Epithelial cell of proximal tubule (primary cell): ENCODE data around the gene ZNF503. TPM values are rescaled to one million over a fixed set of nuclear protein-coding genes. Genes with fewer than 3 reads are reported as not detected.

Source experiments
- DNase-seq: peaks from one replicate; pipeline ENCODE4 v3.0.0-alpha.2; 2011; ENCODE audit warnings: low read depth
- H3K4me3 ChIP-seq: 2 replicates; pipeline ENCODE4 v1.5.1; 2011; ENCODE audit warnings: low read depth, mild to moderate bottlenecking, low read length
- CTCF ChIP-seq: conservative IDR thresholded peaks from 2 replicates; pipeline ENCODE4 v1.5.1; 2012; ENCODE audit warnings: low read depth, mild to moderate bottlenecking, low read length
- total RNA-seq: library from RNA; depleted of rRNA; stranded (reverse); fragments of >200 nt; gene quantifications from 2 replicates; pipeline ENCODE4 v1.2.3, GENCODE V29; 2015

Gene ZNF503
- total RNA-seq, 1 donor from 2014 or later, result 9.6 TPM

GRCh38 chr10:75446508-75446907 lies 44.9 kb upstream of the ZNF503 start:
- TF ChIP-seq CTCF, result no peak
- no peak overlapping the region for H3K4me3 ChIP-seq
- no peak for DNase-seq

- no peak for TF ChIP-seq CTCF
- DNase-seq, result no peak
- no peak overlapping the region for H3K4me3 ChIP-seq
Measured at GRCh38 chr10:75444781-75445386, 43.3 kb upstream of the ZNF503 start.

GRCh38 chr10:75443362-75443761 lies 41.8 kb upstream of the ZNF503 start:
- no peak for DNase-seq
- H3K4me3 ChIP-seq, result no peak overlapping the region
- TF ChIP-seq CTCF, result no peak

GRCh38 chr10:75441682-75442081 lies 40.1 kb upstream of the ZNF503 start:
- H3K4me3 ChIP-seq, result no peak overlapping the region
- no peak for DNase-seq
- no peak for TF ChIP-seq CTCF

- TF ChIP-seq CTCF, result no peak
- H3K4me3 ChIP-seq, result no peak overlapping the region
- no peak for DNase-seq
Measured at GRCh38 chr10:75441196-75441595, 39.6 kb upstream of the ZNF503 start.

GRCh38 chr10:75440271-75440793 lies 38.8 kb upstream of the ZNF503 start:
- H3K4me3 ChIP-seq, result no peak overlapping the region
- DNase-seq, result no peak
- TF ChIP-seq CTCF, result no peak

- no peak overlapping the region for H3K4me3 ChIP-seq
- DNase-seq, result no peak
- TF ChIP-seq CTCF, result no peak
Measured at GRCh38 chr10:75439811-75440210, 38.2 kb upstream of the ZNF503 start.
